GM19467 (cell line): ENCODE data around the gene GLRX2.

ENCODE experiments used
- ATAC-seq: cut with Tn5 transposase; IDR thresholded peaks from one replicate; pipeline ENCODE4 v1.9.1; 2021; ENCODE audit warnings: mild to moderate bottlenecking, moderate library complexity; ENCODE audit not compliant: unreplicated experiment

The GLRX2 gene

DNA sequence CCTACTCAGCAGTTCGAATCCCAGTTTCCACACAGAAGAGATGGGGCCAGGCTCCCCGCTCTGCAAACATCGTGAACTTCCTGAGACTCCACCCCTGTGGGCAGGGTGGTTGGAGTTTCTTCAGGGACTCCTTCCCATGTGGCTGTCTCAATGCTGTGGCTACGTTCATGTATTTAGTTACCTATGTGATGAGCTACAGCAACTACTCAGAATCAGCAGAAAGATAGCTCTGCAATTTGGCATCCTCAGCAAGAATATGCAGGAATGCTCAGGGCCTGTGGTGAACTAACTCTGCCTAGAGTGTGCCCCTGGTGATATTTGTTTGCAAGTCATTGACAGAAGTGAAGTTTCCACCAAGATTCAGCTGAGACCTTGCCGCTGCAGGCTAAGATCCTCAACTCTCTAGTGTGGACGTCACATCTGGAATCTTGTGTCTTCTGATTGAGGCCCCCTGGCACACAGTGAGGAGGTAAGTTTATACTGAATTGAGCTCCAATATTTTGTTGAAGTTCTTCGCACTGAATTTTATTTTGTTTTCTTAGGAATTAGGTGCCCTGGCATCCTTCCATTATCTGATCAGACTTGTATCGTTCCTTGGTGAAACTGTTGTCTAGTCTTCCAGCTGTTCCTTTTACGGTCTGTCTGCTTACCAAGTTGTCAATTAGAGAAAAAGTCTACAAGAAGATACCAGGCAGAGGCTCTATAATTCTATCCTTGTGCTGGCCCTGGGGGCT, 8.2 kb upstream of the GLRX2 start:
- no peak for ATAC-seq

DNA sequence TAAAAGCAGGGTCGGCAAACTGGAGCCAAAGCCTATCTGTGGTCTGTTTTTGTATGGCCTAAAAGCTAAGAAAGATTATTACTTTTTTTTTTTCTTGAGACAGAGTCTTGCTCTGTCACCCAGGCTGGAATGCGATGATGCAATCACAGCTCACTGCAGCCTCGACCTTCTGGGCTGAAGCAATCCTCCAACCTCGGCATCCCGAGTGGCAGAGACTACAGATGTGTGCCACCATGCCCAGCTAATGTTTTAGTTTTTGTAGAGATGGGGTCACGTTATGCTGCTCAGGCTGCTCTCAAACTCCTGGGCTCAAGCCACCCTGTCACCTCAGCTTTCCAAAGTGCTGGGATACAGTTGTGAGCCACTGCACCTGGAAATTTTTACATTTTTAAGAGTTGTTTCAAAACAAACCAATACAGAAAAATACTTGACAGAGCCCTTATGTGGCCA, 6.5 kb upstream of the GLRX2 start:
- ATAC-seq = no peak

GRCh38 chr1:193110864-193111263, 5.7 kb upstream of the GLRX2 start:
- ATAC-seq = no peak

- ATAC-seq = no peak
These were observed 5.0 kb upstream of the GLRX2 start for GRCh38 chr1:193110246-193110645.

- ATAC-seq = no peak
These were observed 4.4 kb upstream of the GLRX2 start for GRCh38 chr1:193109619-193110018.

GRCh38 chr1:193108471-193108870, 3.3 kb upstream of the GLRX2 start:
- ATAC-seq = no peak

GRCh38 chr1:193105821-193106177, 585 bp upstream of the GLRX2 start:
- no peak for ATAC-seq

DNA sequence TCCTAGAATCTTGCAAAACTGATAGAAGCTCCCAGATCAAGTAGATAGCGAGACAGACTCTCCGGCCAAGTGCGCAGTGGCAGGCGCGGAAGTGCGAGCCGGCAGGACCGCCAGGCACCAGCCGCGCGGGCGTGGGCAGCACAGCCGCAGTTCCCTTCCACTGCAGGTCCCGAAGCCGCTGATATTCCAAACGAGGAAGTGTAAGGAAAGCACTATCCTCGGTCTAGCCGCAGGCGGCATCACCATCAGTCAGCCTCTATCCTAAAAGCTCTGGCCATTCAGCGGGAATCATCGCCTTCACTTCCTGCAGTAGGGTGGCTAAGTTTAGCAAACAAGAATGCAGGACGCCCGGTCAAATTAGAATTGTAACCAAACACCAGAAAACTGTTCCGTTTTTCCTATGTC, 710 bp downstream of the GLRX2 start:
- ATAC-seq = peak; percentile 31

DNA sequence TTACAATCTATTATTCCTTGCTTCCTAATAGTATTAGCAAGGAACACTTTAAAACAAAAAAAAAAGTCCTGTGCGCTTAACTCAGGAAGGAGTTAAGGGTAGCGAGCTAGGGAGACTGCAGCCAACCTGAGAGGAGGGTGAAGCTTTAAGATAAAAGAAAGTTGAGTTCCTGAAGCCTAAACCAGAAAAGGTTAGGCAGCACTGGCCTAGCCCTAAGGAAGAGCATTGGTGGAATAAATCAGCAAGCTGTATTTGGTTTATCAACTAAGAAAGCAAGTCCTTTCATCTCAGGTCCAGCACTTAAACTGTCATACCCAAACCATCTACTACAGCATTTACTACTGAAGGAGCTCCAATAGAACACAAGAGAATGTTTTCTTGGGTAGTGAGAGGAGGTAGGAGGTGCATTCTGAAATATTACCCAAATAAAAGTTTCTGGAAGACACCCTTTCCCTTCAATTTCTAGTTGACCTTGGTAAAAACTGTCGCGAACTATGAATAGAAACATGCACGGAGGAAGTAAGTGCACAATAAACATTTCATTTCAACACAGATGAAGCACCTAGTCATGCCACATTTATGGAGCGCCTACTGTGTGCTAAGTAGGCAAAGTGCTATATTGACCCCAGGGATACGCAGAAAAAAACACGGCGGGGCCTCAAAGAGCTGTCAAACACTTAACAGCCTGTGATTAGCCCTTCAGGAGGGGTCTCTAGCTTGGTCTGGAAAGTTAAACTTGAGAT, 1.3 kb downstream of the GLRX2 start:
- no peak for ATAC-seq

GRCh38 chr1:193102662-193103061, 2.6 kb downstream of the GLRX2 start:
- ATAC-seq = no peak

DNA sequence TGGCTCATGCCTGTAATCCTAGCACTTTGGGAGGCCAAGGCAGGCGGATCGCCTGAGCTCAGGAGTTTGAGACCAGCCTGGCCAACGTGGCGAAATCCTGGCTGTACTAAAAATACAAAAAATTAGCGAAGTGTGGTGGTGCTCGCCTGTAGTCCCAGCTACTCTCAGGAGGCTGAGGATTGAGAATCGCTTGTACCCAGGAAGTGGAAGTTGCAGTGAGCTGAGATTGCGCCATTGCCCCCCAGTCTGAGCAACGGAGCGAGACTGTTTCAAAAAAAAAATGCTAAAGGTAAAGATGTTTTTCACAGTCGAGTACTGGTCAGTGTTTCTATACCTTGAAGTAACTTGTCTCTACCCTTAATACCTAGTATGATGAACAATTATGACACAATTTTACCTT, 11.1 kb downstream of the GLRX2 start:
- no peak for ATAC-seq

- no peak for ATAC-seq
These were observed 14.3 kb downstream of the GLRX2 start for GRCh38 chr1:193090865-193091264.

- ATAC-seq = no peak
These were observed 17.3 kb downstream of the GLRX2 start for GRCh38 chr1:193087893-193088292.

- ATAC-seq = no peak
These were observed 18.9 kb downstream of the GLRX2 start for GRCh38 chr1:193086342-193086741.

GRCh38 chr1:193085263-193085662, 20.0 kb downstream of the GLRX2 start:
- no peak for ATAC-seq

GRCh38 chr1:193083365-193084088, 21.7 kb downstream of the GLRX2 start:
- peak; percentile 91 for ATAC-seq

- ATAC-seq = no peak
These were observed 26.0 kb downstream of the GLRX2 start for GRCh38 chr1:193079187-193079586.

DNA sequence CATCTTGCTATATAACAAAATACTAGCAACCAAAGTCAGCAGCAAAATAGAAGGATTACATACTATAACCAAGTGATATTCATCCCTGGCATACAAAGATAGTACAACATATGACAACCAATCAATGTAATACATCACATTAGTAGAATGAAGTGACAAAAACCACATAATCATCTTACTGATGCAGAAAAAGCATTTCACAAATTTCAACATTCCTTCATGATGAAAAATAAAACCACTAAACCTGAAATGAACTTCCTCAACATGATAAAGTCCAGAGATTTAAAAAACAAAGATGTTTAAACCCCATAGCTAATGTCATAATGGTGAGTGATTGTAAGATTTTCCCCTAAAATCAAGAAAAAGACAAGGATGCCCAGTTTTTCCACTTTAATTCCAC, 27.2 kb downstream of the GLRX2 start:
- no peak for ATAC-seq

GRCh38 chr1:193070942-193071341, 34.3 kb downstream of the GLRX2 start:
- ATAC-seq = no peak

DNA sequence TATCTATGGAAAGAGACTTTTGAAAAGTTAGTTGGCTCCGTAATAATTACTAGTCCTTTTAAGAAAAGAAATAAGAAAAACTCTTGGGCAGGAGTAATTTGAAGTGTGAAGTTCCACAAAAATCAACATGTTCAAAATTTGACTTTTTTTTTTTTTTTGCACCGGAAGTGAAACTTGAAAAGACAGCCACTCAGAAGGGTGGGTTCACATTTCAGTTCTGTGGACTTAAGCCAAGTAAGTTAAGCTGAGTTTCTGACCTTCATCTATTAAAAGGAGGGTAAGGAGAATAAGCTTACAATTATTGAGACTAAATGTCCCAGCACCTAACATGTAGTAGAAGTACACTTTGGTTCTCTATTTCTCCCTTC, 34.8 kb downstream of the GLRX2 start:
- ATAC-seq = peak; percentile 36

DNA sequence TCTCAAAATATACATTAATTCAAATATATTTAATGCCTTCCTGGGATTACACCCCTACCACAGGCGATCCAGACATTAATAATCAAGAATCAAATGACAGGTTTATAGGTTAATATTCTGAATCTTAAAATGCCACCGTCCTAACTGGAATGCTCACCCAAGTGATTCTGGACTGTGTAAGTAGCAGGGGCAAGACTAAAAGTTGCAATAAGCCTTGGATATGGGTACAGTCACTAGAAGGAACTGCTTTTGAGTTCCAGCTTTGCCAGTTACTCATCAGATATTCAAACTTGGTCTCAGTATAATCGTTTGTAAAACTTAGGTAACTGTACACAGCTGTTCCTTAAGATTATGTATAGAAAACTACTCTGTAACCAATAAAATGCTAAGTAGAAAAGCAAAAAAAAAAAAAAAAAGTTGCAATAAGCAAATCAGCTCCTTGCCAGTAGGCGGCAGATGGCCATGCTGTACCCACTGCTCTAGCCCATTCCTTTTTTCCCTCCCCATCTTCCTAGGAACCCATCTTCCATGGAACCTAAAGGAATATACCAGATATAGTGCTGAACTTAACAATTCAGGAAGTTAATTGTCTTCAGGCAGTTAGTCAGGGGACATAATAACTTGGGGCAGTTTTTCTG, 35.3 kb downstream of the GLRX2 start:
- ATAC-seq = no peak
